K562 (cell line): Measurements from ENCODE around the gene GNAT2. TPM values are rescaled to one million over a fixed set of nuclear protein-coding genes. Genes with fewer than 3 reads are reported as not detected.

Source experiments
- CBX3 ChIP-seq, 2 experiments: IDR thresholded peaks; 1 replicate in 1 of 2; 2 replicates in 1 of 2; pipeline ENCODE4 v1.6.1; 2012; ENCODE audit warnings: inconsistent platforms in 2 of 2, low read length in 2 of 2, borderline replicate concordance in 1 of 2, control low read depth in 1 of 2
- CREBBP ChIP-seq: IDR thresholded peaks from one replicate; pipeline ENCODE4 v1.6.1; 2012; ENCODE audit warnings: low read depth, mild to moderate bottlenecking, control low read depth, inconsistent platforms, low read length
- ELK1 ChIP-seq: sonication (generic); formaldehyde crosslinking; IDR thresholded peaks from 2 replicates; pipeline ENCODE4 v1.8.1; 2022; ENCODE audit warnings: missing genetic modification reagents
- MBD2 ChIP-seq: sonication (generic); IDR thresholded peaks from 2 replicates; pipeline ENCODE4 v1.6.1; 2016; ENCODE audit warnings: low read depth, borderline replicate concordance
- NCOA6 ChIP-seq: fragments of 450-650 bp; IDR thresholded peaks from 2 replicates; pipeline ENCODE4 v1.6.1; 2017; ENCODE audit warnings: mild to moderate bottlenecking
- NFE2 ChIP-seq: IDR thresholded peaks from 2 replicates; pipeline ENCODE4 v1.6.1; 2014; ENCODE audit warnings: antibody characterized with exemption, low read depth
- NR2C2 ChIP-seq, 2 experiments: fragments of 200-800 bp in 1 of 2; sonication (Bioruptor generic) in 1 of 2; sonication (generic) in 1 of 2; formaldehyde crosslinking in 1 of 2; IDR thresholded peaks; 2 replicates each; pipeline versions ENCODE4 v1.6.1 to v1.8.0; 2016 to 2022; ENCODE audit warnings: mild to moderate bottlenecking in 1 of 2, missing compliant biosample characterization in 1 of 2, missing genetic modification characterization in 1 of 2, missing genetic modification reagents in 1 of 2
- POLR2B ChIP-seq: fragments of 450-650 bp; IDR thresholded peaks from 2 replicates; pipeline ENCODE4 v1.6.1; 2018; ENCODE audit warnings: low read depth; ENCODE audit not compliant: partially characterized antibody
- SETDB1 ChIP-seq: IDR thresholded peaks from one replicate; pipeline ENCODE4 v1.6.1; 2012; ENCODE audit warnings: low read length, control low read depth, inconsistent platforms
- SMARCA4 ChIP-seq: fragments of 450-650 bp; IDR thresholded peaks from 2 replicates; pipeline ENCODE4 v1.6.1; 2016
- ZBTB49 ChIP-seq: sonication (generic); formaldehyde crosslinking; IDR thresholded peaks from 2 replicates; pipeline ENCODE4 v1.8.0; 2022; ENCODE audit warnings: missing genetic modification reagents, mild to moderate bottlenecking, borderline replicate concordance
- ZBTB7A ChIP-seq: IDR thresholded peaks from 2 replicates; pipeline ENCODE4 v1.6.1; 2011; ENCODE audit warnings: low read depth, mild to moderate bottlenecking, low read length, moderate library complexity, borderline replicate concordance; ENCODE audit not compliant: control insufficient read depth
- ZEB2 ChIP-seq: fragments of 450-650 bp; IDR thresholded peaks from 2 replicates; pipeline ENCODE4 v1.6.1; 2016
- ZNF140 ChIP-seq: fragments of 250-450 bp; sonication (Bioruptor Pico); IDR thresholded peaks from 2 replicates; pipeline ENCODE4 v1.8.0; 2021; ENCODE audit warnings: moderate library complexity, mild to moderate bottlenecking, inconsistent platforms
- ZNF609 ChIP-seq: sonication (generic); formaldehyde crosslinking; IDR thresholded peaks from 2 replicates; pipeline ENCODE4 v1.8.1; 2023; ENCODE audit warnings: missing genetic modification reagents, mild to moderate bottlenecking, borderline replicate concordance
- ZNF696 ChIP-seq: fragments of 250-450 bp; sonication (Bioruptor Pico); conservative IDR thresholded peaks from 2 replicates; pipeline ENCODE4 v1.4.0; 2020; ENCODE audit warnings: mild to moderate bottlenecking, moderate library complexity
- ZNF75A ChIP-seq: fragments of 450-650 bp; formaldehyde crosslinking; IDR thresholded peaks from 2 replicates; pipeline ENCODE4 v1.4.0; 2020; ENCODE audit warnings: mild to moderate bottlenecking
- polyA plus RNA-seq, 8 experiments: library from polyadenylated mRNA; depleted of rRNA in 4 of 8; stranded (reverse) in 5 of 8; unstranded in 3 of 8; fragments of >200 nt; fragmentation: Nextera tagmentation in 2 of 8; fragmentation: Illumina TruSeq in 1 of 8; extraction: Ambion mirVana in 2 of 8; extraction: Trizol in 1 of 8; gene quantifications; 2 replicates each; pipeline versions ENCODE4 v1.2.1 to v1.2.3, GENCODE V29; 2011 to 2014; ENCODE audit warnings: inconsistent platforms in 1 of 8, missing spikeins in 1 of 8
- total RNA-seq, 7 experiments: library from RNA; depleted of rRNA in 6 of 7; stranded (reverse); fragments of >200 nt in 6 of 7; fragmentation: Illumina TruSeq in 2 of 7; extraction: Trizol in 2 of 7; gene quantifications; 2 replicates each; pipeline versions ENCODE4 v1.2.1 to v1.2.3, GENCODE V29; 2011 to 2021; ENCODE audit warnings: low replicate concordance in 1 of 7
- TF ChIP-seq, protein P1 (sequence below): fragments of 450-650 bp; formaldehyde crosslinking; IDR thresholded peaks from 2 replicates; pipeline ENCODE4 v1.4.0; 2020; ENCODE audit warnings: mild to moderate bottlenecking

Gene GNAT2
- total and polyA plus RNA-seq, 9 of the 15 experiments (the other 6 are each of a cell fraction or from before 2014, with no cell fraction given): 0.06 to 0.52 (median 0.24) TPM; not detected in 1

DNA sequence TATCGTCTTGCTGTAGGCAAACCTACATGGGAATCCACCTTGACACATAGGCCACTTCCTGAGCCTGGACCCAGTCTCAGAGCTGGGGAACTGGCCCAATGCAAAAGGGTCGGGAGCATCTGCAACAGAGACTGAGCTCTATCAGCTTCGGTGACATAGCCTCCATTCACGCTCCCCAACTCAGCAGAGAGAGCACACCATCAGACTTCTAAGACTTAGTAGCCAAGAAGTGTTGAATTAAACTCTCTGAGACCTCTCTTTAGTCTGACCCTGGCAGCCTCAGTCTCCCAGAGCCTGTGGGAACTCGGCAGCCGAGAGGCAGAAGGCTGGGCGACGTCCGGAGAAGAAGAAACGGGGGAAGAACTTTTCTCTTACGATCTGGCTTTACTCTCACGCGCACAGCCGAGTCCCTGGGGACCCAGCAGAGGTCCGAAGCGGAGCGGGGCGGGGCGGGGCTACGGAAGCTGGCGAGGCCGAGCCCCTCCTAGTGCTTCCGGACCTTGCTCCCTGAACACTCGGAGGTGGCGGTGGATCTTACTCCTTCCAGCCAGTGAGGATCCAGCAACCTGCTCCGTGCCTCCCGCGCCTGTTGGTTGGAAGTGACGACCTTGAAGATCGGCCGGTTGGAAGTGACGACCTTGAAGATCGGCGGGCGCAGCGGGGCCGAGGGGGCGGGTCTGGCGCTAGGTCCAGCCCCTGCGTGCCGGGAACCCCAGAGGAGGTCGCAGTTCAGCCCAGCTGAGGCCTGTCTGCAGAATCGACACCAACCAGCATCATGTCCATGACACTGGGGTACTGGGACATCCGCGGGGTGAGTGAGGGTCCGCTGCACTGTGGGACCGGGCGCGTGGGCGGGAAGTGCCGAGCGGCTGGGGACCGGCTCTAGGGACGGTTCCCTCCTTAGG lies 36.5 kb upstream of the GNAT2 start, which contains the start of gene GSTM4 (continued):
- TF ChIP-seq ZNF696 (CRISPR knock-in tag) (no peak), ZNF609 (CRISPR knock-in tag) (no peak), POLR2B (peak; percentile 68), CREBBP (no peak), SETDB1 (no peak), ZNF75A (no peak), ZEB2 (no peak), ELK1 (CRISPR knock-in tag) (no peak), NFE2 (no peak), ZBTB7A (peak; percentile 90), SMARCA4 (no peak), MBD2 (peak; percentile 25; the same call in 1 of the 2 replicates), ZBTB49 (CRISPR knock-in tag) (no peak), NCOA6 (no peak), NR2C2 (CRISPR knock-in tag; IDR thresholded peaks at IDR 0.05) (no peak; the same call in 1 of the 2 replicates), NR2C2 (tag; IDR thresholded peaks at IDR 0.05) (peak; percentile 84), CBX3 (IDR thresholded peaks at IDR 0.05; ENCODE audit: borderline replicate concordance in 1 of 2, low read length in 2 of 2) (no peak), ZNF140 (no peak)
- TF ChIP-seq, protein P1, sequence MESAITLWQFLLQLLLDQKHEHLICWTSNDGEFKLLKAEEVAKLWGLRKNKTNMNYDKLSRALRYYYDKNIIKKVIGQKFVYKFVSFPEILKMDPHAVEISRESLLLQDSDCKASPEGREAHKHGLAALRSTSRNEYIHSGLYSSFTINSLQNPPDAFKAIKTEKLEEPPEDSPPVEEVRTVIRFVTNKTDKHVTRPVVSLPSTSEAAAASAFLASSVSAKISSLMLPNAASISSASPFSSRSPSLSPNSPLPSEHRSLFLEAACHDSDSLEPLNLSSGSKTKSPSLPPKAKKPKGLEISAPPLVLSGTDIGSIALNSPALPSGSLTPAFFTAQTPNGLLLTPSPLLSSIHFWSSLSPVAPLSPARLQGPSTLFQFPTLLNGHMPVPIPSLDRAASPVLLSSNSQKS (CRISPR knock-in tag): no peak
